NOMO-1 treated with DMSO at 0.1 percent for 48 hours (cell line): Measurements from ENCODE around the gene SART3.
"Not testable (repeated sequence)": the region's sequence is repeated elsewhere in the genome, so short reads cannot be mapped to it uniquely, and the experiment has no call there.

Experiments
- DNase-seq: peaks from one replicate; lab custom pipeline; 2025; ENCODE audit not compliant: unreplicated experiment; lab: John Stamatoyannopoulos, UW

SART3 gene

GRCh38 chr12:108495054-108495453 lies 65.9 kb downstream of the SART3 start:
- no peak for DNase-seq

GRCh38 chr12:108491256-108491655 lies 69.7 kb downstream of the SART3 start:
- DNase-seq: no peak

GRCh38 chr12:108487029-108487428 lies 73.9 kb downstream of the SART3 start:
- not testable (repeated sequence) for DNase-seq

- DNase-seq: not testable (repeated sequence)
These were observed 75.6 kb downstream of the SART3 start for GRCh38 chr12:108485371-108485770.

GRCh38 chr12:108484845-108485244 lies 76.1 kb downstream of the SART3 start:
- no peak for DNase-seq

GRCh38 chr12:108484431-108484830 lies 76.5 kb downstream of the SART3 start:
- no peak for DNase-seq

- DNase-seq: no peak
These were observed 77.5 kb downstream of the SART3 start for GRCh38 chr12:108483213-108484059.

- DNase-seq: no peak
These were observed 78.2 kb downstream of the SART3 start for GRCh38 chr12:108482717-108483212.

- DNase-seq: no peak
These were observed 81.5 kb downstream of the SART3 start for GRCh38 chr12:108479364-108480070.

- no peak for DNase-seq
These were observed 82.3 kb downstream of the SART3 start for GRCh38 chr12:108478611-108479206.

- no peak for DNase-seq
These were observed 83.1 kb downstream of the SART3 start for GRCh38 chr12:108477881-108478259.

- DNase-seq: no peak
These were observed 83.7 kb downstream of the SART3 start for GRCh38 chr12:108477055-108477880.

- no peak for DNase-seq
These were observed 85.6 kb downstream of the SART3 start for GRCh38 chr12:108475396-108475795.

- no peak for DNase-seq
These were observed 87.4 kb downstream of the SART3 start for GRCh38 chr12:108473400-108474055.
